ENCODE measurements around the gene PXN. TPM values are rescaled to one million over a fixed set of nuclear protein-coding genes. Genes with fewer than 3 reads are reported as not detected.
A peak's percentile ranks its signal among the peaks of the same experiment; 100 is the strongest.

Gene PXN
- polyA plus RNA-seq, 2 of the 4 experiments (the other 2 are of a cell fraction), result 40.1 to 97.0 TPM

DNA sequence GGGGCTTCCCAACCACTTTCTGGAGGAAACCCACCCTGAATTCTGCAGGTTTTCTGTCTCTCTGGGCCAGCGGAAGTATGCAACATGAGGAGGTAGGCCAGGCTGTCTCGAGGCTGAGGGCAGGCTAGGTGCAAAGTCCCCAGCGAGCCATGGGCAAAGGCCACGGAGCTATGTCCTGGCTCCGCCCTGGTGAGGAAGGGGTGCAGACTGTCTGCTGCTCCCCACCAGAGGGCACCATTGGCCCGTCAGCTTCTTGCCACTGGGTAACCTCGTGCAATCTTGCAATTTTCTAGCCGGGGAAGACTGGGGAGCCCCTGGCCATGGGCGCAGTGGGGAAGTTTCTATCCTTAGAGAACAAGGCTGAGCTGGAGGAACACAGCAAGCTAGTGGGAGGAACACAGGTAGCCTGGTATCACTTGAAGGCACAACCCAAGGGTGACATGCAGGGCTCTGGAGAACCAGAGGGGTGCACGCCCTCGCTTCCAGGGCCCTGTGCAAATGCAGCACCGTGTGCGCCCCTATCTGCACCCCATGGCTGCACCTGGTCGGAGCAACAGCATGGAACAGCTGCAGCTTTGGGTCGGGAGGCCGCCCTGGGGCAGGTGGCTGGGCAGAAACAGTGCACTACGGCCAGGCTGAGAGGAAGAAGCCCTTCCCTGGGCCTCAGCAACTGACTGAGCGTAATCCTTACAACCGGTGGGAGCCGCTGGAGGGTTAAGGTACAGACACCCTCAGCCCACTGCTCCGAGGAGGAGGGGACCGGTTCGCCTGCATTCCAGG is 37.0 kb downstream of the PXN start:
- Histone ChIP-seq H3K9me3 (no peaks in the 10 kb centered on the region), H3K4me2 (peak overlapping the region; percentile 90), H3K4me3 (no peak overlapping the region), H3K27ac (peak overlapping the region; percentile 93 to 100), H3K4me1 (peaks cover 90% of the 10 kb centered on the region)
- ATAC-seq, result peak; percentile 31 to 72
- POLR2A ChIA-PET, result interaction anchor here (0.6 to 9.0 kb wide), 9 partner anchors 10 to 88 kb away, joined by 3 to 220 read pairs (median 5); partner anchors contain the start of genes PXN, RNU4-1, RNU4-2 and RPLP0
- 14% methylated on average over 23 of the region's 23 CpGs for WGBS (ENCODE audit: missing lambda C conversion rate)
- CTCF ChIA-PET, result interaction anchor here (0.6 to 18.0 kb wide), 24 partner anchors 9 to 239 kb away, joined by 3 to 1367 read pairs (median 4); partner anchors contain the start of genes PXN, RNU4-1, RNU4-2 and RPLP0
- no peak for FAIRE-seq
- peak; percentile 88 to 92 for DNase-seq (ENCODE audit: low read depth in 1 of 2, low spot score in 1 of 2)
- TF ChIP-seq, protein P1, sequence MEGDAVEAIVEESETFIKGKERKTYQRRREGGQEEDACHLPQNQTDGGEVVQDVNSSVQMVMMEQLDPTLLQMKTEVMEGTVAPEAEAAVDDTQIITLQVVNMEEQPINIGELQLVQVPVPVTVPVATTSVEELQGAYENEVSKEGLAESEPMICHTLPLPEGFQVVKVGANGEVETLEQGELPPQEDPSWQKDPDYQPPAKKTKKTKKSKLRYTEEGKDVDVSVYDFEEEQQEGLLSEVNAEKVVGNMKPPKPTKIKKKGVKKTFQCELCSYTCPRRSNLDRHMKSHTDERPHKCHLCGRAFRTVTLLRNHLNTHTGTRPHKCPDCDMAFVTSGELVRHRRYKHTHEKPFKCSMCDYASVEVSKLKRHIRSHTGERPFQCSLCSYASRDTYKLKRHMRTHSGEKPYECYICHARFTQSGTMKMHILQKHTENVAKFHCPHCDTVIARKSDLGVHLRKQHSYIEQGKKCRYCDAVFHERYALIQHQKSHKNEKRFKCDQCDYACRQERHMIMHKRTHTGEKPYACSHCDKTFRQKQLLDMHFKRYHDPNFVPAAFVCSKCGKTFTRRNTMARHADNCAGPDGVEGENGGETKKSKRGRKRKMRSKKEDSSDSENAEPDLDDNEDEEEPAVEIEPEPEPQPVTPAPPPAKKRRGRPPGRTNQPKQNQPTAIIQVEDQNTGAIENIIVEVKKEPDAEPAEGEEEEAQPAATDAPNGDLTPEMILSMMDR (IDR thresholded peaks at IDR 0.05), result peak; percentile 97
- TF ChIP-seq, protein P2, sequence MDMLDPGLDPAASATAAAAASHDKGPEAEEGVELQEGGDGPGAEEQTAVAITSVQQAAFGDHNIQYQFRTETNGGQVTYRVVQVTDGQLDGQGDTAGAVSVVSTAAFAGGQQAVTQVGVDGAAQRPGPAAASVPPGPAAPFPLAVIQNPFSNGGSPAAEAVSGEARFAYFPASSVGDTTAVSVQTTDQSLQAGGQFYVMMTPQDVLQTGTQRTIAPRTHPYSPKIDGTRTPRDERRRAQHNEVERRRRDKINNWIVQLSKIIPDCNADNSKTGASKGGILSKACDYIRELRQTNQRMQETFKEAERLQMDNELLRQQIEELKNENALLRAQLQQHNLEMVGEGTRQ (IDR thresholded peaks at IDR 0.05), result no peak
- TF ChIP-seq PHF8 (IDR thresholded peaks at IDR 0.05; ENCODE audit: borderline replicate concordance, low read depth) (no peak), POLR2AphosphoS2 (conservative IDR thresholded peaks at IDR 0.05; ENCODE audit: low read length) (no peak), EHMT2 (IDR thresholded peaks at IDR 0.05; ENCODE audit: low read depth) (no peak), MAFK (IDR thresholded peaks at IDR 0.05; ENCODE audit: partially characterized antibody) (peak; percentile 85), HOXB5 (CRISPR knock-in tag; IDR thresholded peaks at IDR 0.05) (no peak), RCOR1 (IDR thresholded peaks at IDR 0.05; ENCODE audit: low read depth, low read length) (no peak), POLR2A (IDR thresholded peaks at IDR 0.05; ENCODE audit: low read length) (no peak), RNF2 (IDR thresholded peaks at IDR 0.05; ENCODE audit: borderline replicate concordance, low read depth) (no peak), SMC3 (IDR thresholded peaks at IDR 0.05) (peak; percentile 99), ZNF302 (CRISPR knock-in tag; IDR thresholded peaks at IDR 0.05) (no peak), HOXB13 (CRISPR knock-in tag; IDR thresholded peaks at IDR 0.05; ENCODE audit: low read depth) (no peak), RAD21 (conservative IDR thresholded peaks at IDR 0.05 in 1 of 2, IDR thresholded peaks at IDR 0.05 in 1 of 2) (peak; percentile 99 to 100), ESRRA (IDR thresholded peaks at IDR 0.05; ENCODE audit: borderline replicate concordance, low read length) (peak; percentile 26; the same call in 1 of the 2 replicates), JUN (IDR thresholded peaks at IDR 0.05) (peak in 1 of 2 experiments; percentile 45; a peak in 2 of 5 replicates), BHLHE40 (IDR thresholded peaks at IDR 0.05; ENCODE audit: low read depth, low read length) (no peak), CBX8 (IDR thresholded peaks at IDR 0.05) (no peak), FOSL2 (IDR thresholded peaks at IDR 0.05) (no peak), FOSL2 (CRISPR knock-in tag; IDR thresholded peaks at IDR 0.05) (no peak), EP300 (IDR thresholded peaks at IDR 0.05) (no peak), CHD2 (IDR thresholded peaks at IDR 0.05; ENCODE audit: low read length, partially characterized antibody) (no peak), EHF (CRISPR knock-in tag; IDR thresholded peaks at IDR 0.05) (no peak), FOSB (CRISPR knock-in tag; IDR thresholded peaks at IDR 0.05) (no peak), HOXA7 (CRISPR knock-in tag; IDR thresholded peaks at IDR 0.05) (no peak), JUNB (IDR thresholded peaks at IDR 0.05) (no peak), GATA3 (IDR thresholded peaks at IDR 0.05; ENCODE audit: borderline replicate concordance) (no peak), KDM5A (IDR thresholded peaks at IDR 0.05) (no peak), CEBPB (IDR thresholded peaks at IDR 0.05) (peak in 1 of 2 experiments; percentile 61; a peak in 1 of 4 replicates), MAZ (IDR thresholded peaks at IDR 0.05; ENCODE audit: borderline replicate concordance, low read depth, low read length) (no peak)
- TF ChIP-seq, protein P3, sequence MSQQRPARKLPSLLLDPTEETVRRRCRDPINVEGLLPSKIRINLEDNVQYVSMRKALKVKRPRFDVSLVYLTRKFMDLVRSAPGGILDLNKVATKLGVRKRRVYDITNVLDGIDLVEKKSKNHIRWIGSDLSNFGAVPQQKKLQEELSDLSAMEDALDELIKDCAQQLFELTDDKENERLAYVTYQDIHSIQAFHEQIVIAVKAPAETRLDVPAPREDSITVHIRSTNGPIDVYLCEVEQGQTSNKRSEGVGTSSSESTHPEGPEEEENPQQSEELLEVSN (IDR thresholded peaks at IDR 0.05; ENCODE audit: borderline replicate concordance, low read depth), result peak; percentile 56; the same call in 1 of the 2 replicates
- TF ChIP-seq, protein P4, sequence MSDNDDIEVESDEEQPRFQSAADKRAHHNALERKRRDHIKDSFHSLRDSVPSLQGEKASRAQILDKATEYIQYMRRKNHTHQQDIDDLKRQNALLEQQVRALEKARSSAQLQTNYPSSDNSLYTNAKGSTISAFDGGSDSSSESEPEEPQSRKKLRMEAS (IDR thresholded peaks at IDR 0.05), result peak; percentile 91
- TF ChIP-seq, protein P5, sequence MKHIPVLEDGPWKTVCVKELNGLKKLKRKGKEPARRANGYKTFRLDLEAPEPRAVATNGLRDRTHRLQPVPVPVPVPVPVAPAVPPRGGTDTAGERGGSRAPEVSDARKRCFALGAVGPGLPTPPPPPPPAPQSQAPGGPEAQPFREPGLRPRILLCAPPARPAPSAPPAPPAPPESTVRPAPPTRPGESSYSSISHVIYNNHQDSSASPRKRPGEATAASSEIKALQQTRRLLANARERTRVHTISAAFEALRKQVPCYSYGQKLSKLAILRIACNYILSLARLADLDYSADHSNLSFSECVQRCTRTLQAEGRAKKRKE (CRISPR knock-in tag; IDR thresholded peaks at IDR 0.05; ENCODE audit: low read depth), result no peak
- TF ChIP-seq, protein P6, sequence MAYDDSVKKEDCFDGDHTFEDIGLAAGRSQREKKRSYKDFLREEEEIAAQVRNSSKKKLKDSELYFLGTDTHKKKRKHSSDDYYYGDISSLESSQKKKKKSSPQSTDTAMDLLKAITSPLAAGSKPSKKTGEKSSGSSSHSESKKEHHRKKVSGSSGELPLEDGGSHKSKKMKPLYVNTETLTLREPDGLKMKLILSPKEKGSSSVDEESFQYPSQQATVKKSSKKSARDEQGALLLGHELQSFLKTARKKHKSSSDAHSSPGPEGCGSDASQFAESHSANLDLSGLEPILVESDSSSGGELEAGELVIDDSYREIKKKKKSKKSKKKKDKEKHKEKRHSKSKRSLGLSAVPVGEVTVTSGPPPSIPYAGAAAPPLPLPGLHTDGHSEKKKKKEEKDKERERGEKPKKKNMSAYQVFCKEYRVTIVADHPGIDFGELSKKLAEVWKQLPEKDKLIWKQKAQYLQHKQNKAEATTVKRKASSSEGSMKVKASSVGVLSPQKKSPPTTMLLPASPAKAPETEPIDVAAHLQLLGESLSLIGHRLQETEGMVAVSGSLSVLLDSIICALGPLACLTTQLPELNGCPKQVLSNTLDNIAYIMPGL (CRISPR knock-in tag; IDR thresholded peaks at IDR 0.05; ENCODE audit: borderline replicate concordance), result no peak
- TF ChIP-seq, protein P7, sequence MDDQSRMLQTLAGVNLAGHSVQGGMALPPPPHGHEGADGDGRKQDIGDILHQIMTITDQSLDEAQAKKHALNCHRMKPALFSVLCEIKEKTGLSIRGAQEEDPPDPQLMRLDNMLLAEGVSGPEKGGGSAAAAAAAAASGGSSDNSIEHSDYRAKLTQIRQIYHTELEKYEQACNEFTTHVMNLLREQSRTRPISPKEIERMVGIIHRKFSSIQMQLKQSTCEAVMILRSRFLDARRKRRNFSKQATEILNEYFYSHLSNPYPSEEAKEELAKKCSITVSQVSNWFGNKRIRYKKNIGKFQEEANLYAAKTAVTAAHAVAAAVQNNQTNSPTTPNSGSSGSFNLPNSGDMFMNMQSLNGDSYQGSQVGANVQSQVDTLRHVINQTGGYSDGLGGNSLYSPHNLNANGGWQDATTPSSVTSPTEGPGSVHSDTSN (IDR thresholded peaks at IDR 0.05), result 0 out of 2 replicates have a peak, but pooled peaks have one; percentile 4

Measured in A549 (cell line).